ENCODE data around the gene SOSTDC1. TPM values are rescaled to one million over a fixed set of nuclear protein-coding genes. Genes with fewer than 3 reads are reported as not detected.
A peak's percentile ranks its signal among the peaks of the same experiment; 100 is the strongest.
"Not testable (repeated sequence)": the region's sequence is repeated elsewhere in the genome, so short reads cannot be mapped to it uniquely, and the experiment has no call there.

SOSTDC1 gene
- total RNA-seq, 2 donors from 2014 or later, result not detected

DNA sequence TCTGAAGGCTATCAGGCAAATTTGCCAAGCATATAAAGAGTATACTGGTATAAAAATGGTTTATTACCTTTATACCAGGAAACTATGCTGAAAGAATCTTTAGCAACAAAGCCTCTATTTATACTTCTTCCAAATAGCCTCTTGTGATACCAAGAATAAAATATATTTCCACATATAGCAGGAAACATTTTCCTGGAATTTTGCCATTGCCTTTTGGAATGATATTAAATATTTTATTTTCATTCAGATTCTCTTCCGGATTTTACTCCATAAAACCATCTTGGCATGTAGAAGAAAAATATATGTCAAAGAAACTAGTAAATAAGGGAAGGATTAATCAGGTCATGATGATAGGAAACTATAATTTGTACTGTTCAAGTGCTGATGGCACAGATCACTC lies 17.7 kb downstream of the SOSTDC1 start:
- ATAC-seq, result no peak
- no peak overlapping the region for H3K4me3 Mint-ChIP-seq
- H3K27ac Mint-ChIP-seq, result no peak overlapping the region
- no peak for DNase-seq
- H3K9me3 ChIP-seq (ENCODE audit: control insufficient read depth, low read length, poor library complexity, severe bottlenecking), result no peaks in the 10 kb centered on the region
- H3K36me3 Mint-ChIP-seq (ENCODE audit: low read depth), result no peaks in the 10 kb centered on the region
- no peaks in the 10 kb centered on the region for H3K27me3 Mint-ChIP-seq
- peaks cover 2% of the 10 kb centered on the region for H3K4me1 Mint-ChIP-seq

DNA sequence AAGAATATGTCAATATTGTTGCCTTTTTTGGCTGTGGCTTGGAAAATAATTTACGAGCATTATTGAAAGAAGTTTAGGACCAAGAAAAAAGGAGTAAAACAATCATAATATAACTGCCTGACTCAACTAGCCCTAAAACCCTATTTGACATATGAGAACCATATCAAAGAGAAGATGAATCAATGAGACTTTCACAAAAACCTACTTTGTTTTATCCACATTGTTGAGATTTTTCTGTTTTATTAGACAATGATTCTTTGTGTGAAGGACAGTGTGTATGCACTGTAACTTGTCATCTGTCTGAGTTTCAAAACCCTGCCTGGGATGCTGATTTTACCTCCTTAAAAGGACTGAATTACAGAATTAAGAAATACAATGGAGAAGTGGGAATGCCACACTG lies 19.0 kb downstream of the SOSTDC1 start:
- no peak for ATAC-seq
- no peaks in the 10 kb centered on the region for H3K9me3 ChIP-seq (ENCODE audit: control insufficient read depth, low read length, poor library complexity, severe bottlenecking)
- Mint-ChIP-seq H3K36me3 (ENCODE audit: low read depth) (no peaks in the 10 kb centered on the region), H3K27me3 (peaks cover 3% of the 10 kb centered on the region), H3K4me1 (peaks cover 2% of the 10 kb centered on the region), H3K27ac (no peak overlapping the region), H3K4me3 (no peak overlapping the region)
- no peak for DNase-seq

DNA sequence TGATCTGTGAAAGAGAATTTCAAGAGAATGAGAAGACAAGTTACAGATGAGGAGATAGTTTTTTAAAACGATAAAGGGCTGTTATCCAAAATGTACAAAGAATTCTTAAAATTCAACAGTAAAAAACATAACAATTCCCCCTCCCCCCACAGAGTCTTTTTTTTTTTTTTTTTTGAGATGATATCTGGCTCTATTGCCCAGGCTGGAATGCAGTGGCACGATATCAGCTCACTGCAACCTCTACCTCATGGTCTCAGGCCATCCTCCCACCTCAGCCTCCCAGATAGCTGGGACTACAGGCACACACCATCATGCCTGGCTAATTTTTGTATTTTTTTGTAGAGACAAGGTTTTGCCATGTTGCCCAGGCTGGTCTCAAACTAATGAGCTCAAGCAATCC lies 21.7 kb downstream of the SOSTDC1 start:
- not testable (repeated sequence) for H3K36me3 Mint-ChIP-seq (ENCODE audit: low read depth); DNase-seq; H3K27me3 Mint-ChIP-seq; H3K4me1 Mint-ChIP-seq; H3K27ac Mint-ChIP-seq; ATAC-seq; H3K4me3 Mint-ChIP-seq; H3K9me3 ChIP-seq (ENCODE audit: control insufficient read depth, low read length, poor library complexity, severe bottlenecking)

DNA sequence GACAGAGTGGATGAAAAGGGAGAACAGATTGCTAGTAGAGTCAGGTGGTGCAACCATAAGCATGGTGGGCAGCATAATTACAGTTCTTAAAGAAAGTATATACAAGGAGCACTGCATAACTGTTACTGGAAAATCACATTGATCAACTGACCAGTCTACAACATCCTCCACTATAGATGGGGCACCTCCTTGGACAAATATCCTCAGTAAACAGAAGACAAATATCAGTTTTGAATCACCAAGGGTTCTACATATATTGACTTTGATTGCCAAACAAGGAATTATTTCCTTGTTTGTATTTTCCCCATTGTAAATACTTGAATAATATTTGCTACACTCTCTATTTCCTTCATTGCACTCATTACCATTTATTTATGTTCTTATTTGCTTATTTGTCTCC lies 26.6 kb downstream of the SOSTDC1 start:
- H3K4me3 Mint-ChIP-seq, result no peak overlapping the region
- H3K27ac Mint-ChIP-seq, result no peak overlapping the region
- no peaks in the 10 kb centered on the region for H3K9me3 ChIP-seq (ENCODE audit: control insufficient read depth, low read length, poor library complexity, severe bottlenecking)
- H3K36me3 Mint-ChIP-seq (ENCODE audit: low read depth), result no peaks in the 10 kb centered on the region
- H3K4me1 Mint-ChIP-seq, result no peaks in the 10 kb centered on the region
- no peak for ATAC-seq
- peaks cover 5% of the 10 kb centered on the region for H3K27me3 Mint-ChIP-seq
- DNase-seq, result no peak

DNA sequence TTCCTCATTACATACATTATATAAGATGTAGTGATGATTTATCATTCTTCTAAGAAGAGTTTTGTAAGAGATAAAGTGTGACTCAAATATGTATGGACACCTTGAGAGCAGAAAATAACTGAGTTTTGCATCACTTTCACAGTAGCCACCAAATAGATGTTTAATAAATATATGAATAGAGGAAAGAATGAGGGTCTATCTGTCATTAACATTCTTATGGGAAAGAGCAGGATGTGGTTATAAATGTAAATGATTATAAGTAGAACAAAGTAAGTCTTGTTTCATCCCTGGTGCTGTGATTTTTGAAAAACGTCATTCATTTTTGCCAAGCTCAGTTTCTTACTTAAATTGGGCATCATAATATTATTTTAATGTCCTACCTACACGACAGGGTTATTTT lies 29.2 kb downstream of the SOSTDC1 start:
- no peaks in the 10 kb centered on the region for H3K36me3 Mint-ChIP-seq (ENCODE audit: low read depth)

DNA sequence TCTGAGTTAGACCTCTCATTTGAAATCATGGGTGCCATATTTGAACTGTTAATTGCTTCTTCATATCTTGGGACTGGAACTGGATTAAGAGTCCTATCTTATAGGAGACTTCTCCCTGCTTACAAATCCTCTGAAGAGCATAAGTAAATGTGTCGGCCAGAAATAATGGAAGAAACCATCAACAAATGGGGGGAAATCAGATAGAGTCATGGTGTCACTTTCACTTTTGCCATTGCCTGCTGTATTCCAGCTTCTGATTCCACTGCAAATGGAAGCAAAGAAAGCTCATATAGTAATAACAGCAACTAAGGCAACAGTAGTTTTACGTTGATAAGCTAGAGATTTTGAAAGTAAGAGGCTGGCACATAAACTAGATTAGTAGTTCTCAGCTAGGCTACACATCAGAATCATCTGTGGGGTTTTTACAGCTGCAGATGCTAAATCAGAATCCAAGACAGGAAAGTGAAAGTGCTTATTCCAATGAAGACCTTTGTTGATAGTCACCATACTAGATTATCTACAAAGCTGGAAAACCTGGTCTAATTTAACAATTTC lies 31.9 kb downstream of the SOSTDC1 start:
- Mint-ChIP-seq H3K4me1 (no peaks in the 10 kb centered on the region), H3K27ac (no peak overlapping the region), H3K4me3 (no peak overlapping the region), H3K36me3 (ENCODE audit: low read depth) (no peaks in the 10 kb centered on the region), H3K27me3 (peaks cover 11% of the 10 kb centered on the region)
- H3K9me3 ChIP-seq (ENCODE audit: control insufficient read depth, low read length, poor library complexity, severe bottlenecking), result no peaks in the 10 kb centered on the region
- DNase-seq (no peak), ATAC-seq (no peak)

More for the DNA sequence above, 29.2 kb downstream of the SOSTDC1 start:
- H3K4me1 Mint-ChIP-seq, result no peaks in the 10 kb centered on the region
- H3K27me3 Mint-ChIP-seq, result peaks cover under 1% of the 10 kb centered on the region
- H3K9me3 ChIP-seq (ENCODE audit: control insufficient read depth, low read length, poor library complexity, severe bottlenecking), result no peaks in the 10 kb centered on the region
- no peak overlapping the region for H3K4me3 Mint-ChIP-seq
- H3K27ac Mint-ChIP-seq, result no peak overlapping the region
- ATAC-seq, result no peak
- DNase-seq, result no peak

DNA sequence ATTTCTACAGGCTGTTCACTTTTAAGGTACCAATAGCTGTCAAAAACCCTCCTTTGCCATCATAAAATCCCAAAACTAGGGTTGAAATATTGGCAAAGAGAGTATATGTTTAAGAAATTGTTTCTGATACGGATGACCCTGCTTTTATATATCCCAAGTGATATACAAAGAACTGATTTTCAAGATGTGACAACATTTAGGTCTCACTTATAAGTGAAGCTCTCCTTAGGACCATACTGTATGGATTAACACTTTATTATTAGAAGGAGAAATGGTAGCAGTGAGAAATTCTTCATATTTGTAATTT lies 33.2 kb downstream of the SOSTDC1 start:
- H3K9me3 ChIP-seq (ENCODE audit: control insufficient read depth, low read length, poor library complexity, severe bottlenecking), result no peaks in the 10 kb centered on the region
- Mint-ChIP-seq H3K36me3 (ENCODE audit: low read depth) (no peaks in the 10 kb centered on the region), H3K27ac (no peak overlapping the region), H3K27me3 (peaks cover 15% of the 10 kb centered on the region), H3K4me3 (no peak overlapping the region), H3K4me1 (no peaks in the 10 kb centered on the region)
- DNase-seq (no peak), ATAC-seq (no peak)

DNA sequence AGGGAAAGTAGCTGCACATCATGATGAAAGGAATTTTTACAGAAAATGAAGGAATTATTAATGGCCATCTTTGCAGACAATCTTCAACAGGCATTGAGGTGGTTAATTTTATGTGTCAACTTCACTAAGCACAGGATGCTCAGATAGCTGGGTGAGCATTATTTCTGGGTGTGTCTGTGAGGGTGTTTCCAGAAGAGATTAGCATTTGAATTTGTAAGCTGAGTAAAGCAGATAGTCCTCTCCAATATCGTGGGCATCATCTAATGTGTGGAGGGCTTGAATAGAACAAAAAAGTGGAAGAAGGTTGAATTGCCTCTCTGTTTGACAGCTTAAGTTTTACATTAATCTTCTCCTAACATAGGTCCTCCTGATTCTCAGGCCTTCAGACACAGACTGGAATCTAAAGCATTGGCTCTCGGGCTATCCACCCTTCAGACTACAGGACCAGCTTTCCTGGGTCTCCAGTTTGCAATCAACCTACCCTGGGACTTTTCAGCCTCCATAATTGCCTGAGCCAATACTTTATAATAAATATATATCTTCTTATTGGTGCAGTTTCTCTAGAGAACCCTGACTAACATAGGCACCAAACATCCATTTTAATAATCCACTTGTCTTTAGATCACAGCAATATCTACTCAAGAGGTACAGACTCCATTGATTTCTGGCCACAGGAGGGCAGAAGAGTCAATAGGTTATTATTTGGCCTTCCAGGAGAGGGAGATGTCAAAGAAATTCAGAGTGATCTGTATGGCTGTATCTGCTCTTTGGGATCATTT lies 33.7 kb downstream of the SOSTDC1 start:
- peaks cover 15% of the 10 kb centered on the region for H3K27me3 Mint-ChIP-seq
- no peak overlapping the region for H3K27ac Mint-ChIP-seq
- peak; percentile 73 for ATAC-seq

DNA sequence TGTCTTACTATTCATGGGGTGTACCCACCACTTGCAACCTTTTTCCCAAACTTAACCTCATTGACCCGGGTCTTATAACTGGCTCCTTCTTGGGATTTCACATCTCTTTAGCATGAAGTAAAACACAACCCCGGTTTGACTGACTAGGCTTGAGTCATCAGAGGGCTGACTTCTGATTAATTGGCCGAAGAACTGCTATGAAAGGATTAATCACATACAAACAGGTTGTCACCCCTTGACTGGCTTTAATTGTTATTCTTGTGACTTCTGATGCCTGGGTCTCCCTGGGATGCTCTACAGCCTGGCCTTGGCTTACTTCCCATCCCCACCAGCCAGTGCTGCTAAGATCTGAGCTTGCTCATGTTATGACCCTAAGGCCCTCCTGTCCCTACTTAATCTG lies 35.4 kb downstream of the SOSTDC1 start:
- Mint-ChIP-seq H3K4me3 (no peak overlapping the region), H3K27ac (no peak overlapping the region), H3K27me3 (peaks cover 15% of the 10 kb centered on the region), H3K36me3 (ENCODE audit: low read depth) (no peaks in the 10 kb centered on the region), H3K4me1 (no peaks in the 10 kb centered on the region)
- ATAC-seq (no peak), DNase-seq (no peak)
- H3K9me3 ChIP-seq (ENCODE audit: control insufficient read depth, low read length, poor library complexity, severe bottlenecking), result no peaks in the 10 kb centered on the region

More for the DNA sequence above, 33.7 kb downstream of the SOSTDC1 start:
- no peaks in the 10 kb centered on the region for H3K9me3 ChIP-seq (ENCODE audit: control insufficient read depth, low read length, poor library complexity, severe bottlenecking)
- Mint-ChIP-seq H3K4me3 (no peak overlapping the region), H3K4me1 (no peaks in the 10 kb centered on the region), H3K36me3 (ENCODE audit: low read depth) (no peaks in the 10 kb centered on the region)
- no peak for DNase-seq

DNA sequence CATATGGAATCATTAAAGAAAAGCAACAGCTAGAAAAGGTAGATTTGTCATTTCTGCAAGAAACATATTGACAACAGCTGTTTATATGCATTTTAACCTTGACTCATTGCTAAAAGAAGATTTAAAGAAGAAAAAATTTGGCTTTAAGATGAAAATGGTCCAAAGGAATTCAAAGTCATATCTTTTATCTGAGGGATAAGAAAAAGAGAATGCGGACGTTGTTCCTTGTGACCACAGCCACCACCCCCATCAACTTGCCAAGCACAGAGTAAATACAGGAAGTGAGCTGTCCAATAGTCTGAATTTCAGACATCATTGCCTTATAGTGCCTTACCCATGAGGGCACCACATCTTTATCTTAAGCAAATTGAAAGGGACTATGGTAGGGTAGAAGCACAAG lies 36.9 kb downstream of the SOSTDC1 start:
- H3K27ac Mint-ChIP-seq, result no peak overlapping the region
- no peaks in the 10 kb centered on the region for H3K36me3 Mint-ChIP-seq (ENCODE audit: low read depth)
- peaks cover 15% of the 10 kb centered on the region for H3K27me3 Mint-ChIP-seq
- ATAC-seq (no peak), DNase-seq (no peak)
- no peak overlapping the region for H3K4me3 Mint-ChIP-seq
- H3K9me3 ChIP-seq (ENCODE audit: control insufficient read depth, low read length, poor library complexity, severe bottlenecking), result no peaks in the 10 kb centered on the region
- peaks cover 2% of the 10 kb centered on the region for H3K4me1 Mint-ChIP-seq

DNA sequence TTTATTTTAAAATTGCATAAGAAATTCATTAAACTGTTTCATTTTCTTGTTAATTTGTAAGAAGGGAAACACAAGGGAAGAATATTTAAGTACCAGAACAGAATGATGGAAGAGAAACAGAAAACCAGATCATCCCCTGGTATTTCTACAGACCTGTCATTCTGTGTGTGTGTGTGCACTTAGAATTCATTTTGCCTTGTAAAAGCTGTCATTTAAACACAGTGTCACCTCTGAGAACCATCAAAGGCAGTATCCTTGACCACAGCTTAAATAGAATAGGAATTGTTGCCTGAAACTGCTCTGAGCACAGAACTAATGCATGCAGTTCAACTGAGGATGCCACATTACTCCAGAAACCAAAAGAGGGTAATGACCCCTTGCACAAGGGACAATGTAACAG lies 37.4 kb downstream of the SOSTDC1 start:
- H3K27me3 Mint-ChIP-seq, result peaks cover 15% of the 10 kb centered on the region
- peaks cover 2% of the 10 kb centered on the region for H3K4me1 Mint-ChIP-seq
- H3K36me3 Mint-ChIP-seq (ENCODE audit: low read depth), result no peaks in the 10 kb centered on the region
- ATAC-seq (no peak), DNase-seq (no peak)
- H3K4me3 Mint-ChIP-seq, result no peak overlapping the region
- no peaks in the 10 kb centered on the region for H3K9me3 ChIP-seq (ENCODE audit: control insufficient read depth, low read length, poor library complexity, severe bottlenecking)
- no peak overlapping the region for H3K27ac Mint-ChIP-seq

DNA sequence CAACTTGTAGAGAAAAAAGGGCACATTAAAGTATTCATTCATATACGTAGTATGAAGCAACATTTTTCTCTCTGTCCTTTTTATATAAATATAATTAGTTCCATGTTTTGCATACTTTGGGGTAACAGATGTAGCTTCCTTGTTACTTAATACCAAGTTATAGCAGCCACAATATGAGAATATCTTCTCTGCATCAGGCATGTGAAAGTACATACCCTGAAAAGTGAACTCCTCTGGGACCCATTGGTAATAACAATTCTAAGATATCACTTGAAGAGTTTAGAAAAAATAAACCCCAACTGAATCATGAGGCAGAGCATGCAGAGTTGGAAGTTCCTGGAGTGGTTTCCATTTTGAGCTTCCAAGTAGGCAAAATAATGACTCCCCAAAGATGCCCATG lies 41.8 kb downstream of the SOSTDC1 start:
- Mint-ChIP-seq H3K4me3 (no peak overlapping the region), H3K27me3 (peaks cover 6% of the 10 kb centered on the region), H3K4me1 (peaks cover 19% of the 10 kb centered on the region), H3K36me3 (ENCODE audit: low read depth) (no peaks in the 10 kb centered on the region), H3K27ac (no peak overlapping the region)
- DNase-seq (no peak), ATAC-seq (no peak)
- H3K9me3 ChIP-seq (ENCODE audit: control insufficient read depth, low read length, poor library complexity, severe bottlenecking), result no peaks in the 10 kb centered on the region

DNA sequence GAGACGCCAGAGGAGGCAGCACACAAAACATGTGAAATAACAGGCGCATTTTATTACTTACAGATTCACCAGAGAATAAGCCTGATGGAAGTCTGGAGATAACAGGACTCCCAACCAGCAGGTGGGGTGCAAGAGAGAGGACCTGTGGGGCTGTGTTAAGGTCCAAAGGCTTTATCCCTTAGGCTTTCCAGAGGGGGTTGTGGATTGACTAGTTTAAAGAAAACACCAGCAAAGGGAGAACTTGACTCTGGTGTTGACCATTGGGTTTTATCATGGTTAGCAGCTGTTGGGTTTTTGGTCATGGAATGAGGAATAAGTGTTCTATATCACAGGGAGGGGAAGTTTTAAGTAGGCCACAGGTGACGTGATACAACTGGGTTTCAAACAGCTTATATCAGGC lies 42.6 kb downstream of the SOSTDC1 start:
- H3K4me1 Mint-ChIP-seq, result peaks cover 19% of the 10 kb centered on the region
- H3K36me3 Mint-ChIP-seq (ENCODE audit: low read depth), result no peaks in the 10 kb centered on the region
- ATAC-seq (no peak), DNase-seq (no peak)
- H3K27me3 Mint-ChIP-seq, result no peaks in the 10 kb centered on the region
- H3K9me3 ChIP-seq (ENCODE audit: control insufficient read depth, low read length, poor library complexity, severe bottlenecking), result no peaks in the 10 kb centered on the region
- H3K4me3 Mint-ChIP-seq, result no peak overlapping the region
- H3K27ac Mint-ChIP-seq, result no peak overlapping the region

DNA sequence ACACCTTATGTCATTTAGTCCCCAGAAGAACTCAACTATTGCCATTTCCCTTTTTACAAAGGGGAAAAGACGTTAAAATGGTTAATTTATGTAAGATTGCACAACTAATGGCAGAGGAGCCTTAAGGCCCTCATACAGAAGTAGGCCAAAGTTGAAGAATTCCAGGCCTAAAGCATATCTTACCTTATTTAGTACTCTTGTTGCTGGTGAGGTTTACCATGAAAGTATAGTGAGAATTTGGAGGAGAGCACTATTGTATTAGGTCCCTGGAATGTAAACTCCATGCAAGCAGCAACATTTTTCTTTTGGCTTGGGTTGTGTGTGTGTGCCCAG lies 43.5 kb downstream of the SOSTDC1 start:
- DNase-seq (no peak), ATAC-seq (no peak)
- no peaks in the 10 kb centered on the region for H3K27me3 Mint-ChIP-seq
- no peaks in the 10 kb centered on the region for H3K36me3 Mint-ChIP-seq (ENCODE audit: low read depth)
- H3K27ac Mint-ChIP-seq, result peak overlapping the region; percentile 41
- peaks cover 19% of the 10 kb centered on the region for H3K4me1 Mint-ChIP-seq
- no peaks in the 10 kb centered on the region for H3K9me3 ChIP-seq (ENCODE audit: control insufficient read depth, low read length, poor library complexity, severe bottlenecking)
- peak overlapping the region; percentile 98 for H3K4me3 Mint-ChIP-seq

Measured in T-helper 17 cell (primary cell).